IMR-90 (cell line): ENCODE data around the gene KIRREL2.

Experiments
- BHLHE40 ChIP-seq: fragments of 150-350 bp; IDR thresholded peaks from 2 replicates; pipeline ENCODE4 v1.6.1; 2016; ENCODE audit warnings: mild to moderate bottlenecking, low read depth, low read length
- CEBPB ChIP-seq: IDR thresholded peaks from 2 replicates; pipeline ENCODE4 v1.6.1; 2012; ENCODE audit warnings: low read depth, low read length, improper control_type of control experiment
- CTCF ChIP-seq: conservative IDR thresholded peaks from 2 replicates; pipeline ENCODE4 v1.5.1; 2012; ENCODE audit warnings: mild to moderate bottlenecking, low read depth, low read length, improper control_type of control experiment
- ELK1 ChIP-seq: fragments of 150-350 bp; IDR thresholded peaks from 2 replicates; pipeline ENCODE4 v1.6.1; 2016; ENCODE audit warnings: low read depth, mild to moderate bottlenecking, low read length, moderate library complexity, borderline replicate concordance
- MXI1 ChIP-seq: IDR thresholded peaks from 2 replicates; pipeline ENCODE4 v1.6.1; 2012; ENCODE audit warnings: low read depth, mild to moderate bottlenecking, low read length, moderate library complexity, borderline replicate concordance
- NFE2L2 ChIP-seq: fragments of 150-350 bp; IDR thresholded peaks from 2 replicates; pipeline ENCODE4 v1.6.1; 2016; ENCODE audit warnings: low read depth, mild to moderate bottlenecking, low read length
- POLR2A ChIP-seq: IDR thresholded peaks from 2 replicates; pipeline ENCODE4 v1.6.1; 2012; ENCODE audit warnings: mild to moderate bottlenecking, low read depth, low read length
- RAD21 ChIP-seq: IDR thresholded peaks from 2 replicates; pipeline ENCODE4 v1.6.1; 2012; ENCODE audit warnings: low read length, improper control_type of control experiment
- RCOR1 ChIP-seq: IDR thresholded peaks from 2 replicates; pipeline ENCODE4 v1.6.1; 2012; ENCODE audit warnings: mild to moderate bottlenecking, low read length, improper control_type of control experiment; ENCODE audit not compliant: insufficient replicate concordance
- RFX5 ChIP-seq: IDR thresholded peaks from 2 replicates; pipeline ENCODE4 v1.8.0; 2012; ENCODE audit warnings: low read depth, mild to moderate bottlenecking, low read length, moderate library complexity
- SMC3 ChIP-seq: fragments of 150-350 bp; IDR thresholded peaks from 2 replicates; pipeline ENCODE4 v1.6.1; 2016; ENCODE audit warnings: low read depth, mild to moderate bottlenecking, antibody characterized with exemption, low read length, moderate library complexity
- USF2 ChIP-seq: fragments of 150-350 bp; IDR thresholded peaks from 2 replicates; pipeline ENCODE4 v1.6.1; 2017; ENCODE audit warnings: mild to moderate bottlenecking, antibody characterized with exemption, low read length, low read depth

- TF ChIP-seq CTCF = no peak
- no peak for TF ChIP-seq MXI1
- TF ChIP-seq RFX5 = no peak
- TF ChIP-seq POLR2A = no peak
- TF ChIP-seq NFE2L2 = no peak
- no peak for TF ChIP-seq ELK1
- no peak for TF ChIP-seq CEBPB
- TF ChIP-seq SMC3 = no peak
- no peak for TF ChIP-seq USF2
- TF ChIP-seq RAD21 = no peak
- TF ChIP-seq RCOR1 = no peak
- TF ChIP-seq BHLHE40 = no peak
Observed at GRCh38 chr19:35896643-35897040, 39.9 kb downstream of the KIRREL2 start.
